Activated naive CD8-positive, alpha-beta T cell treated with anti-CD3 and anti-CD28 coated beads, Interleukin-2, amount 10 ng/mL, durations not matched to agents 7 days and 5 days (primary cell): Measurements from ENCODE around the gene NUS1. TPM values are rescaled to one million over a fixed set of nuclear protein-coding genes. Genes with fewer than 3 reads are reported as not detected.
A peak's percentile ranks its signal among the peaks of the same experiment; 100 is the strongest.
"Not testable (repeated sequence)": the region's sequence is repeated elsewhere in the genome, so short reads cannot be mapped to it uniquely, and the experiment has no call there.

Experiments used
- ATAC-seq: fragments of 150-1000 bp; cut with Tn5 transposase; one replicate; pipeline ENCODE4 v1.10.0; 2021; ENCODE audit warnings: low read depth, moderate library complexity
- POLR2A ChIA-PET: fragments of 350-600 bp; sonication (Branson Sonifier 250); formaldehyde crosslinking; loops from one replicate; lab custom pipeline; 2021; ENCODE audit warnings: antibody characterized with exemption; lab: Charles Lee
- DNase-seq: peaks from one replicate; pipeline ENCODE4 v3.0.0; 2021
- H3K27ac Mint-ChIP-seq: one replicate; pipeline ENCODE4 v1.8.0; 2022; ENCODE audit warnings: mild to moderate bottlenecking, mixed read lengths
- H3K27me3 Mint-ChIP-seq: one replicate; pipeline ENCODE4 v1.8.0; 2022; ENCODE audit warnings: mild to moderate bottlenecking, moderate library complexity, mixed read lengths
- H3K36me3 Mint-ChIP-seq: one replicate; pipeline ENCODE4 v1.8.0; 2021; ENCODE audit warnings: mild to moderate bottlenecking, mixed read lengths
- H3K4me1 Mint-ChIP-seq: one replicate; pipeline ENCODE4 v1.8.0; 2021; ENCODE audit warnings: mixed read lengths
- H3K4me3 Mint-ChIP-seq: one replicate; pipeline ENCODE4 v1.8.0; 2022; ENCODE audit warnings: mild to moderate bottlenecking, moderate library complexity, mixed read lengths
- H3K9me3 Mint-ChIP-seq: one replicate; pipeline ENCODE4 v1.8.0; 2021; ENCODE audit warnings: mixed read lengths
- total RNA-seq, 2 experiments: library from RNA; stranded (reverse); gene quantifications; one replicate each; pipeline ENCODE4 v1.2.3, GENCODE V29; 2021

NUS1 gene
- total RNA-seq, 2 experiments from 2014 or later: 24.1 to 25.1 TPM

DNA sequence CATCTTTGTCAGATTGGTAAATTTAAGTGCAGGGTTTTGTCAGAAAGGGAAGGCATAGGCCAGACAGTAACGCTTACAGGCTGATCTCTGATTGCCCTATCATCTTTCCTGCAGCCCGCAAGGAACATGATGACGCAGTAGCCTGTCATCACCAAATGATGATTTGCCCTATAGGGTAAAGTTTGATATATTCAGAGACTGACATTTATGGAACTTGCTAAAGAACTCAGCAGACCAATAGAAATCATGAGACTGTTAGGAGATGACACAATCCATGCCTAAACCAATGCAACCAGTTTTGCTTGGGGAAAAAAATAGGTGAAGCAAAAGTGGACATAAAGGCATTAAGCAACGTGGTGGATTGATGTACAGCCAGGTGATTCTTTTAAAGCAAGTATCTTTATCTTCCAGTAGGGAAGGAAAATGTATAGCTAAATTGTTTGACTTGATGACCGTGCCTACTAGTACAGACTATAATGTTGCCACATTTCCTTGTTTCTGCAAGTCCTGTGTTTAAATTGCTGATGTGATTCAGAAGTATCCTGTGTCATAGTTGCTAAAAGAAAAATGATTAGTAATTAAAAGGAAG lies 2.4 kb downstream of the NUS1 start:
- H3K27ac Mint-ChIP-seq: no peak overlapping the region
- peaks cover 1% of the 10 kb centered on the region for H3K9me3 Mint-ChIP-seq
- peaks cover 28% of the 10 kb centered on the region for H3K36me3 Mint-ChIP-seq
- POLR2A ChIA-PET: no interaction called here
- DNase-seq (no peak), ATAC-seq (no peak)
- H3K4me1 Mint-ChIP-seq: peaks cover 41% of the 10 kb centered on the region
- H3K27me3 Mint-ChIP-seq: no peaks in the 10 kb centered on the region
- H3K4me3 Mint-ChIP-seq: peak overlapping the region; percentile 65

DNA sequence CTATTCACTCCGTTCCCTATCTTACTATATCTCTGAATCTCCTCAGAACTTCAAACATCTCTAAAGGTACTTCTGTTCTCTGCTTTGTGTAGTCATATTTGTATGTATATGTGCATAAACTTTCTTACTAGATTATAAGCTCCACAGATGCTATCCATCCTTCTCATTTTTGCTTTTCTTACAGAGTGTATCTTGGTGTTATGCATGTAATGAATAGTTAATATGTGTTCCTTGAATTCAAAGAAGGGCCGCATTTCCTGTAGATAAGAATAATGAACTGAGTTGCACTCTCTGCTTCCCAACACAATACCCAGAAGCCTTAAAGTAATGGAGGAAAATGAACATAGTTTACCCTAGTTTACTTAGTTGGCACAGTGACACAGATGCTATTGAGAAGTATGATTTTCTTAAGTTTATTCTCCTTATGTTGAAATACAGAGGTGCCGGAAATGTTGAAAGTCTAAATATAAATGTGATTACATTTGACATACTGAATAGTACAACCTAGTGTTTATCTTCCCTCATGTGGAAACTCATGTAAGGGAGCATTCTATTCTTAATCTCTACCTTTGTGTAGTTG lies 6.0 kb downstream of the NUS1 start:
- Mint-ChIP-seq H3K36me3 (peaks cover 32% of the 10 kb centered on the region), H3K27me3 (no peaks in the 10 kb centered on the region), H3K9me3 (peaks cover 1% of the 10 kb centered on the region), H3K4me1 (peaks cover 40% of the 10 kb centered on the region), H3K27ac (no peak overlapping the region), H3K4me3 (no peak overlapping the region)
- POLR2A ChIA-PET: no interaction called here
- DNase-seq: no peak
- no peak for ATAC-seq

DNA sequence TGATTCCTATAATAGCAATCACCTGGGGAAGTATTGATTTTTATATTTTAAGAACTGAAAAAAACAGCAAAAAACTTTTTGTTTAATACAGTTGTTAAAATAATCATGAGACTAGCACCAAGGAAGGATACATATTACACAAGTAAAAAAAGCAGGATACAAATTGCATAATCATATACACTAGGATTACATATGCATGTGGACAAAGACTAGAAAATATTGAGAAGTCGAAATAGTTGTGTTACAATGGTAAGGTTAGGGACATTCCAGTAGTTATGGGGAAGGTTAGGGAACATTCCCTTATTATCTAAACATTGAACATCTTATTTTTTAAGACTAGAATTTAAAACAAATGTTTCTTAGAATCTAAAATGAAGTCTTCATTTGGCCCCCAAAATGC lies 9.5 kb downstream of the NUS1 start:
- Mint-ChIP-seq H3K4me1 (peaks cover 26% of the 10 kb centered on the region), H3K36me3 (peaks cover 37% of the 10 kb centered on the region), H3K27ac (no peak overlapping the region), H3K4me3 (no peak overlapping the region), H3K9me3 (no peaks in the 10 kb centered on the region), H3K27me3 (no peaks in the 10 kb centered on the region)
- DNase-seq (no peak), ATAC-seq (no peak)
- POLR2A ChIA-PET: no interaction called here

DNA sequence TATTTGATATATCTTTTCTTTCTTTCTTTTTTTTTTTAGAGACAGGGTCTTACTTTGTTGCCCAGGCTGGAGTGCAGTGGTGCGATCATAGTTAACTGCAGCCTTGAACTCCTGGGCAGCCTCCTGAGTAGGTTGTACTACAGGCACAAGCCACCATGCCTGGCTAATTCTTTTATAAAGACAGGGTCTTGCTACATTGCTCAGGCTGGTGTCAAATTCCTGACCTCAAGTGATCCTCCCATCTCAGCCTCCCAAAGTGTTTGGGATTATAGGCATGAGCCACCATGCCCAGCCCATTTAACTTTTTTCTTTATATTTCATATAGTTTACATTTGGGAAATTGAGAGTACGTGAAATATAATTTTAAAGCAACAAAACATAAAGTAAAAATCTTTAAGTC lies 10.1 kb downstream of the NUS1 start:
- Mint-ChIP-seq H3K27ac (no peak overlapping the region), H3K9me3 (no peaks in the 10 kb centered on the region), H3K36me3 (peaks cover 31% of the 10 kb centered on the region), H3K27me3 (no peaks in the 10 kb centered on the region), H3K4me1 (peaks cover 21% of the 10 kb centered on the region), H3K4me3 (no peak overlapping the region)
- POLR2A ChIA-PET: no interaction called here
- ATAC-seq: no peak
- DNase-seq: no peak

DNA sequence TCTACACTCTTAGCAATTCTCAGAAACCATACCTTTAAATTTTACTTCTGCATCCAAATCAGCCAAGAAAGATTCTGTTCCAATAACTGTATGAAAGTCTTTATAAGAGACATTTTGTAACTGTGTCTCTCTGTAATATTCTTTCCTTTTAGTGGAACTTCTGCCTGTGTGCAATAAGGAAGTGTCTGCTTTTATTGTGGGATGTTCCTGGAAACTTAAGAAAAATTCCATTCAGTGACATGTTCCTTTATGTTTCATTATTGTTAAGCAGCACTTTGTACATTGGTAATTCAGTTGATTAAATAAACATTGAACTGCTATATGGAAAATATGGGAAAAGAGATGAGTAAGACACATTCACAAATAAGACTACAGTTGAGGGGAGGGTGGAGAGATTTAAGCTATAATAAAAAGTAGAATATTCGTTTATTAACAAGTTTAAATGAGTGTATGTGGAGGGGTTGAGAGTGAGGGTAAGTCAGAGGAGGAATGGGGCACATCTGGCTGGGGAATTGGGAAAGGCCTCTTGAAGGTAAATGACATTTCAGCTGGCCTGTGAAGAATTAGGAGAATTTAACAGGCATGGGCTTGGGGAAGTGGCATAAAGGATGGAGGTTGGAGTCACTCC lies 11.9 kb downstream of the NUS1 start:
- Mint-ChIP-seq H3K4me1 (peaks cover 15% of the 10 kb centered on the region), H3K27me3 (no peaks in the 10 kb centered on the region), H3K9me3 (no peaks in the 10 kb centered on the region), H3K36me3 (peaks cover 29% of the 10 kb centered on the region), H3K27ac (no peak overlapping the region), H3K4me3 (no peak overlapping the region)
- no peak for DNase-seq
- POLR2A ChIA-PET: interaction anchor here (0.6 kb wide), 1 partner anchor 9 kb away, joined by 3 read pairs; no protein-coding TSS in a partner anchor
- no peak for ATAC-seq

DNA sequence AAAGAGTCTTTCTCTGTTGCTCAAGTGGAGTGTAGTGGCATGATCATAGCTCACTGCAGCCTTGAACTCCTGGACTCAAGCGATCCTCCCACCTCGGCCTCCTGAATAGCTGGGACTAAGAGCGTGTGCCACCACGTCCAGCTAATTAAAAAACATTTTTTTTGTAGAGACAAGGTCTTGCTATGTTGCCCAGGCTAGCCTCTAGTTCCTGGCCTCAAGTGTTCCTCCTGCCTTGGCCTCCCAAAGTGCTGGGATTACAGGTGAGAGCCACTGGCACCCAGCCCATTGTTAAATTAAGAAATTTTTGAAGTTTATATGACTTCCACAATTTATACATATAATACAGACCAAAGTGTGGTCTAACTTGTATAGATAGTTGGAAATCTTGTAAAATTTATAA lies 14.3 kb downstream of the NUS1 start:
- H3K36me3 Mint-ChIP-seq: peaks cover 32% of the 10 kb centered on the region
- H3K27ac Mint-ChIP-seq, H3K4me3 Mint-ChIP-seq, H3K9me3 Mint-ChIP-seq, DNase-seq, POLR2A ChIA-PET, ATAC-seq, H3K27me3 Mint-ChIP-seq, H3K4me1 Mint-ChIP-seq: not testable (repeated sequence)

DNA sequence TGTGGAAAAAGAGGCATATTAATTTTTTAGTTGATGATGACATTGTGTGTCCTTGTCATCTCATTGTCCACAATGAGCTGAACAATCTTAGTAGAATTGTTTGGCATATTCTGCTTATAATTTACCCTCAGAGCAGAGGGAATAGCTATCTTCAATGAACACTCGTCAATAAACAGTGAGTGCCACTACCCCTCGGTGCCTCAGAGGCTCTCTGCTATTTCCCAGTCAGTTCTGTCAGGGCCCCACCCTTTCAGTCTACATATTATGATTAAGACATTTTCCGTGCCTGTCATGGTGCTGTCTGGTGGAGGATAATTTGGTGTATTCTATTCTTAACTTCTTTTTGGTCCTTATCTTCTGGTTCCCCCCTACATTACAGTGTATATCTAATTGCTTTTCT lies 31.2 kb downstream of the NUS1 start:
- no peak for DNase-seq
- Mint-ChIP-seq H3K4me1 (no peaks in the 10 kb centered on the region), H3K9me3 (no peaks in the 10 kb centered on the region), H3K27me3 (no peaks in the 10 kb centered on the region), H3K36me3 (peaks cover 14% of the 10 kb centered on the region), H3K4me3 (no peak overlapping the region), H3K27ac (no peak overlapping the region)
- no peak for ATAC-seq
- POLR2A ChIA-PET: no interaction called here

DNA sequence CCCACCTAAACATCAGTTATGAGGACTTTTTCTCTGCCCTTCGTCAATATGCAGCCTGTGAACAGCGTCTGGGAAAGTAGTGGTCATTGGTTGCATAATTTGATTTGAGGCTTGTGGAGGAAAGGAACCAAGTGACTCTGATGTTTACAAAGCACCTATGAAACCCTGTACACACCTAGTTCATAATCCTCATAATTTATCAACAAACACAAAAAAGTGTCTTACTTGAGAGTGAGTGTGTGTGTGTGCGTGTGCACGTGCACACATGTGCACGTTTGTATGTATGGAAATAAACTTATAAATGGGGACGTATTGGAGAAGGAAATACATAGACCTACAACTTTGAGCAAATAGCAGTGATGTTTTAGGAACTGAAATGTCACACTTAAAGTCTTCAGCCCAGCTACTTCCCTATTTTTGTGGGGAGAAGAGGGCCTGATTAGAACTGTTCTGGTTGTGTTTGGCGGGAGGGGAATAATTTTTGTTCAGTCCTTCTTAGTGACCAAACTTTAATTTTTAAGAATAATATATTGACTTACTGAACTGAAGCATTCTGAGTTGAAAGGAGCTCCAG lies 31.8 kb downstream of the NUS1 start:
- H3K9me3 Mint-ChIP-seq, DNase-seq, H3K4me1 Mint-ChIP-seq, H3K27ac Mint-ChIP-seq, ATAC-seq, H3K27me3 Mint-ChIP-seq, POLR2A ChIA-PET, H3K4me3 Mint-ChIP-seq: not testable (repeated sequence)
- peaks cover 13% of the 10 kb centered on the region for H3K36me3 Mint-ChIP-seq

DNA sequence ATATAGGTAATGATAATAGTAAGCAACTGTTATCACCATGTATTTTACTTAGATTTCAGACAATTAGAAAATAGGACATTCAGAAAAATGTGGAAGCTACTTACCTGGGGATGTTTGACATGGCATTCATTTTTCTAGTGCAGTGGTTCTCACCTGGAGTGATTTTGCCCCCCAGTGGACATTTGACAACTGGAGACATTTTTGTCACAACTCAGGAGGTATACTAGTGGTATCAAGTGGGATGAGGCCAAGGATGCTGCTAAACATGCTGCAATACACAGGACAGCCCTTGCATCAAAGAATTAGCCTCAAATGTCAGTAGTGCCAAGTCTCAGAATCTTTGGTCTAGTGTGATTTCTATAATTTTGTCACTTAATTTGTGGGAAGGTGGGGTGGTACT lies 36.1 kb downstream of the NUS1 start:
- ATAC-seq (no peak), DNase-seq (no peak)
- Mint-ChIP-seq H3K36me3 (peaks cover 7% of the 10 kb centered on the region), H3K27ac (no peak overlapping the region), H3K27me3 (no peaks in the 10 kb centered on the region), H3K4me3 (no peak overlapping the region), H3K4me1 (no peaks in the 10 kb centered on the region), H3K9me3 (no peaks in the 10 kb centered on the region)
- POLR2A ChIA-PET: no interaction called here

DNA sequence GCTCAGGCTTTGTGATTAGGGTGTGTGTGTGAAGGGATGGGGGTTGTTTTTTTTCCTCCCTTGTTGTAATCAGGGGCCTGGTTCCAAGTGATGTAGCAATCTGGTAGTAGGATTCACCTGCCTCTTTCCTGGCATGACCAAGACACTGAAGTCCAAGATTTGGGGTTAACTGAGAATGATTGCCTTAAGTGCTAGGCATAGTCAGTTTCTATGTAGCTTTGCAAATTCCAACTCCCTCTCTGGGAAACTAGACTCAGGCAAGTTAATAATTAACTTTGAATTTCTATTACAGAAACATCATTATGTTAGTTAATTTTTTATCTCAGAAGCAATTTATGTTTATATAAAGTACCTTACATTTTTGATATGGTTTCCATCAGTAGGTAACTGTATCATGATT lies 43.6 kb downstream of the NUS1 start:
- no peak for DNase-seq
- POLR2A ChIA-PET: no interaction called here
- H3K4me3 Mint-ChIP-seq: no peak overlapping the region
- ATAC-seq: no peak
- peaks cover 5% of the 10 kb centered on the region for H3K9me3 Mint-ChIP-seq
- H3K27me3 Mint-ChIP-seq: no peaks in the 10 kb centered on the region
- no peaks in the 10 kb centered on the region for H3K36me3 Mint-ChIP-seq
- H3K27ac Mint-ChIP-seq: no peak overlapping the region
- H3K4me1 Mint-ChIP-seq: no peaks in the 10 kb centered on the region

DNA sequence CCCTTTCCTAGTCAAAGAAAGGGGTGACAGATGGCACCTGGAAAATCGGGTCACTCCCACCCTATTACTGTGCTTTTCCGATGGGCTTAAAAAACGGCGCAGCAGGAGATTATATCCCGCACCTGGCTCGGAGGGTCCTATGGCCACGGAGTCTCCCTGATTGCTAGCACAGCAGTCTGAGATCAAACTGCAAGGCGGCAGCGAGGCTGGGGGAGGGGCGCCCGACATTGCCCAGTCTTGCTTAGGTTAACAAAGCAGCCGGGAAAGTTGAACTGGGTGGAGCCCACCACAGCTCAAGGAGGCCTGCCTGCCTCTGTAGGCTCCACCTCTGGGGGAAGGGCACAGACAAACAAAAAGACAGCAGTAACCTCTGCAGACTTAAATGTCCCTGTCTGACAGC lies 46.3 kb downstream of the NUS1 start:
- H3K27me3 Mint-ChIP-seq, H3K4me3 Mint-ChIP-seq, ATAC-seq, H3K4me1 Mint-ChIP-seq, H3K27ac Mint-ChIP-seq, H3K36me3 Mint-ChIP-seq, H3K9me3 Mint-ChIP-seq, DNase-seq, POLR2A ChIA-PET: not testable (repeated sequence)

DNA sequence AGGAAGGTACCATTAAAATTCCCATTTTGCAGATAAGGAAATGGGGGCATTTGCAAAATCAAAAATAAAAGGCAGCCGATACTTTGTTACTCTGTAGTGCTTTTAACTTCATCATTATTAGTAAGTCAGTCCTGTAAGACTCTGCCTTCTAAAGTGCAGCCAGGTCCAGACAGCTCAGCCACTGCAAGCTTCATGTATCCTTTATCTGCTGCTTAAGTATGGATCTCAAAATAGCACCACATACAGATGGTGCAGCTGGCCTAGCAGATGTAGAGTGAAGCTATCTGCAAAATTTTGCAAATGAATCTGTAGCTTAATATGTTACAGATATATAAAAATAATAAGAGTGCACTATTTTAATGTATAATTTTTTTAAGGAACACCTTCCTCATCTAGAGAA lies 53.4 kb downstream of the NUS1 start:
- Mint-ChIP-seq H3K4me1 (no peaks in the 10 kb centered on the region), H3K4me3 (no peak overlapping the region), H3K27ac (no peak overlapping the region), H3K9me3 (no peaks in the 10 kb centered on the region), H3K27me3 (peaks cover 7% of the 10 kb centered on the region), H3K36me3 (no peaks in the 10 kb centered on the region)
- no peak for ATAC-seq
- DNase-seq: no peak
- POLR2A ChIA-PET: no interaction called here

DNA sequence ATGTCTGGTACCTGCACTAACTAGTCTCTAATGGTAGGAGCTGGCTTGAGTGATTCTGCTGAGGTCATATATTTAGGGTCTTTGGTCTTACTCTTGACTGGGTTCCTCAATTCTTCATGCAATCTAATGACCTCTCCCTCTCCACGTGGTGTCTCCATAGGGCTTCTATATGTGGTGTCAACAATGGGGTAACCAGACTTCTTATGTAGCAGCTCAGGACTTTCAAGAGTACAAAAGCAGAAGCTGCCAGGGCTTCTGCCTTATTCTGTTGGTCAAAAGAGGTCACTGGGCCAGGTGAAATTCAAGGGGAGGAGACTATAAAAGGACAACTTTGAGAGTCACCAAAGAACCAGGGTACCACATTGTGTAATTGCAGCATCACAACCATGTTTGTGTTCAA lies 54.3 kb downstream of the NUS1 start:
- Mint-ChIP-seq H3K27ac (no peak overlapping the region), H3K4me1 (no peaks in the 10 kb centered on the region), H3K36me3 (no peaks in the 10 kb centered on the region), H3K27me3 (peaks cover 7% of the 10 kb centered on the region), H3K9me3 (no peaks in the 10 kb centered on the region), H3K4me3 (no peak overlapping the region)
- ATAC-seq: no peak
- POLR2A ChIA-PET: no interaction called here
- no peak for DNase-seq

DNA sequence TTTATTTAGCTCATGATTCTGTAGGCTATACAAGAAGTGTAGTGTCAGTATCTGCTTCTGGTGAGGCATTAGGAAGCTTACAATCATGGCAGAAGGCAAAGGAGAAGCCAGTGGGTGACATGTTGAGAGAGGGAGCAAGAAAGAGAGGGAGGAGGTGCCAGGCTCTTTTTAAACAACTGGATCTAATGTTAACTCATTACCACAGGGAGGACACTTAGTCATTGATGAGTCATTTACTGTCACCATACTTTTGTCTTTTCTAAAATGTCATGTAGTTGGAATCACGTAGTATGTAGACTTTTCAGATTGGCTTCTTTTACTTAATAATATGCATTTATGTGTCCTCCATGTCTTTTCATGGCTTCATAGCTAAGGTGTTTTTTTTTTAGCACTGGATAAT lies 58.1 kb downstream of the NUS1 start:
- POLR2A ChIA-PET: no interaction called here
- peaks cover 7% of the 10 kb centered on the region for H3K27me3 Mint-ChIP-seq
- H3K9me3 Mint-ChIP-seq: no peaks in the 10 kb centered on the region
- no peak overlapping the region for H3K4me3 Mint-ChIP-seq
- H3K4me1 Mint-ChIP-seq: no peaks in the 10 kb centered on the region
- H3K36me3 Mint-ChIP-seq: no peaks in the 10 kb centered on the region
- H3K27ac Mint-ChIP-seq: no peak overlapping the region
- DNase-seq: no peak
- no peak for ATAC-seq
